Stomach (tissue), 9 donors: Measurements from ENCODE around the gene ACAD10. TPM values are rescaled to one million over a fixed set of nuclear protein-coding genes. Genes with fewer than 3 reads are reported as not detected.

Experiments
- DNase-seq, 2 donors: peaks; one replicate each; pipeline versions ENCODE4 v3.0.0 to v3.0.0-alpha.2; 2013 to 2019
- H3K27ac ChIP-seq, 5 donors: fragments of 200-600 bp in 4 of 5; sonication (generic) in 4 of 5; one replicate each; pipeline ENCODE4 v1.5.1; 2013 to 2019; ENCODE audit warnings: mild to moderate bottlenecking in 1 of 5, moderate library complexity in 1 of 5
- H3K27me3 ChIP-seq, 3 donors: fragments of 200-600 bp; sonication (generic); one replicate each; pipeline ENCODE4 v1.5.1; 2017 to 2019; ENCODE audit warnings: mixed run types in 1 of 3
- H3K36me3 ChIP-seq, 4 donors: fragments of 200-600 bp; sonication (generic); 1 replicate in 3 of 4; 2 replicates in 1 of 4; pipeline ENCODE4 v1.5.1; 2016 to 2019
- H3K4me1 ChIP-seq, 4 donors: fragments of 200-600 bp; sonication (generic); one replicate each; pipeline ENCODE4 v1.5.1; 2016 to 2019
- H3K4me3 ChIP-seq, 4 donors: fragments of 200-600 bp; sonication (generic) in 3 of 4; one replicate each; pipeline ENCODE4 v1.5.1; 2016 to 2019; ENCODE audit warnings: mild to moderate bottlenecking in 1 of 4
- H3K9me3 ChIP-seq, 4 donors: fragments of 200-600 bp; sonication (generic); one replicate each; pipeline ENCODE4 v1.5.1; 2016 to 2019
- CTCF ChIP-seq, 7 experiments: fragments of 450-650 bp in 4 of 7; fragments of 200-600 bp in 3 of 7; sonication (generic) in 3 of 7; IDR thresholded peaks; one replicate each; pipeline ENCODE4 v1.5.1; 2016 to 2019; ENCODE audit warnings: antibody characterized with exemption in 7 of 7, control low read depth in 2 of 7, mild to moderate bottlenecking in 1 of 7
- EP300 ChIP-seq: sonication (generic); formaldehyde crosslinking; IDR thresholded peaks from one replicate; pipeline ENCODE4 v1.6.1; 2017; ENCODE audit warnings: antibody characterized with exemption
- POLR2A ChIP-seq, 4 donors: fragments of 450-650 bp; IDR thresholded peaks; one replicate each; pipeline ENCODE4 v1.6.1; 2016; ENCODE audit warnings: antibody characterized with exemption in 4 of 4, control low read depth in 2 of 4, mild to moderate bottlenecking in 1 of 4, moderate library complexity in 1 of 4
- POLR2AphosphoS5 ChIP-seq, 3 donors: sonication (generic); formaldehyde crosslinking; IDR thresholded peaks; one replicate each; pipeline ENCODE4 v1.6.1; 2016; ENCODE audit warnings: antibody characterized with exemption in 3 of 3
- WGBS, 5 donors: extraction: QIAGEN DNeasy Blood & Tissue Kit in 3 of 5; methylation state at CpG; one replicate each; pipeline versions ENCODE4 v1.1.5 to v1.1.7; 2013 to 2018; 5-methylcytosine and 5-hydroxymethylcytosine counted together
- intact Hi-C: fragments of 100-400 bp; cut with DNase I; formaldehyde crosslinking; loops from one replicate; pipeline ENCODE4 v1.15.1; 2023; ENCODE audit warnings: low total_unique reads
- polyA plus RNA-seq, 3 donors: library from polyadenylated mRNA; stranded (reverse); fragments of 200-250 nt; gene quantifications; one replicate each; pipeline ENCODE4 v1.2.3, GENCODE V29; 2013
- total RNA-seq, 5 donors: library from RNA; depleted of rRNA; stranded (reverse); fragments of >200 nt; gene quantifications; one replicate each; pipeline versions ENCODE4 v1.1.0 to v1.2.3, GENCODE V29; 2014 to 2016
- donor health status: healthy with polysubstance abuse.
- donor health status: Bipolar disorder and iron deficiency.
- donor health status: healthy.

The ACAD10 gene
- total and polyA plus RNA-seq, 8 donors, result 9.4 to 128 (median 22.4) TPM

GRCh38 chr12:111764120-111764821, 78.4 kb downstream of the ACAD10 start:
- intact Hi-C loops, result no loop called here
- Histone ChIP-seq H3K27ac (no peak overlapping the region), H3K36me3 (no peaks in the 10 kb centered on the region), H3K27me3 (no peaks in the 10 kb centered on the region), H3K9me3 (no peaks in the 10 kb centered on the region), H3K4me3 (no peak overlapping the region), H3K4me1 (peaks cover 21 to 43% (median 32%) of the 10 kb centered on the region in 4 donors)
- WGBS, 5 donors, result 66 to 81% (median 77%) methylated on average over 6 of the region's 6 CpGs
- DNase-seq, result no peak
- no peak for TF ChIP-seq POLR2AphosphoS5 (IDR thresholded peaks at IDR 0.05)
- no peak for TF ChIP-seq POLR2A (IDR thresholded peaks at IDR 0.05)
- TF ChIP-seq EP300, result no peak
- no peak for TF ChIP-seq CTCF (IDR thresholded peaks at IDR 0.05)

GRCh38 chr12:111766608-111767361, 80.9 kb downstream of the ACAD10 start, which contains the start of gene ALDH2:
ALDH2 (plus strand) TSS chr12:111766933; CDS start chr12:111766983, 50 bp downstream.
- peak; percentile 83 to 92 for DNase-seq
- Histone ChIP-seq H3K9me3 (no peaks in the 10 kb centered on the region), H3K27me3 (no peaks in the 10 kb centered on the region), H3K4me1 (peaks cover 39 to 60% (median 52%) of the 10 kb centered on the region in 4 donors), H3K27ac (peak within 1 kb of the TSS; percentile 86 to 94 (median 92)), H3K4me3 (peak within 1 kb of the TSS; percentile 68 to 94 (median 88)), H3K36me3 (peaks cover 0 to 8% (median 3%) of the 10 kb centered on the region in 4 donors)
- TF ChIP-seq POLR2AphosphoS5 (IDR thresholded peaks at IDR 0.05), result peak; percentile 53 to 96 (median 92)
- peak in 1 of 4 donors; percentile 34 for TF ChIP-seq POLR2A (IDR thresholded peaks at IDR 0.05)
- TF ChIP-seq CTCF (IDR thresholded peaks at IDR 0.05), result peak in 1 of 7 experiments; percentile 23
- no peak for TF ChIP-seq EP300
- 0 to 1% (median 1%) methylated on average over 30 to 72 of the region's 73 CpGs for WGBS, 5 donors
- intact Hi-C loops, result no loop called here

- peaks cover 0 to 8% (median 3%) of the 10 kb centered on the region in 4 donors for H3K36me3 ChIP-seq
- H3K9me3 ChIP-seq, result no peaks in the 10 kb centered on the region
- H3K27ac ChIP-seq, result peak overlapping the region; percentile 86 to 94 (median 92)
- DNase-seq, result peak in 1 of 2 donors; percentile 54
- peak overlapping the region; percentile 68 to 94 (median 88) for H3K4me3 ChIP-seq
- peaks cover 45 to 68% (median 60%) of the 10 kb centered on the region in 4 donors for H3K4me1 ChIP-seq
- TF ChIP-seq EP300, result no peak
- no peak for TF ChIP-seq CTCF (IDR thresholded peaks at IDR 0.05)
- no peak for TF ChIP-seq POLR2AphosphoS5 (IDR thresholded peaks at IDR 0.05)
- TF ChIP-seq POLR2A (IDR thresholded peaks at IDR 0.05), result no peak
- 8 to 17% (median 15%) methylated on average over 18 of the region's 18 CpGs for WGBS, 5 donors
- no peaks in the 10 kb centered on the region for H3K27me3 ChIP-seq
- intact Hi-C loops, result no loop called here
These were observed 81.7 kb downstream of the ACAD10 start for GRCh38 chr12:111767362-111768158.
